ENCODE results near the gene CSRP1. TPM values are rescaled to one million over a fixed set of nuclear protein-coding genes. Genes with fewer than 3 reads are reported as not detected.

CSRP1 gene
- total and polyA plus RNA-seq, 2 donors (not counting 1 experiment from before 2014, with no cell fraction given), result 23.8 to 36.7 TPM

DNA sequence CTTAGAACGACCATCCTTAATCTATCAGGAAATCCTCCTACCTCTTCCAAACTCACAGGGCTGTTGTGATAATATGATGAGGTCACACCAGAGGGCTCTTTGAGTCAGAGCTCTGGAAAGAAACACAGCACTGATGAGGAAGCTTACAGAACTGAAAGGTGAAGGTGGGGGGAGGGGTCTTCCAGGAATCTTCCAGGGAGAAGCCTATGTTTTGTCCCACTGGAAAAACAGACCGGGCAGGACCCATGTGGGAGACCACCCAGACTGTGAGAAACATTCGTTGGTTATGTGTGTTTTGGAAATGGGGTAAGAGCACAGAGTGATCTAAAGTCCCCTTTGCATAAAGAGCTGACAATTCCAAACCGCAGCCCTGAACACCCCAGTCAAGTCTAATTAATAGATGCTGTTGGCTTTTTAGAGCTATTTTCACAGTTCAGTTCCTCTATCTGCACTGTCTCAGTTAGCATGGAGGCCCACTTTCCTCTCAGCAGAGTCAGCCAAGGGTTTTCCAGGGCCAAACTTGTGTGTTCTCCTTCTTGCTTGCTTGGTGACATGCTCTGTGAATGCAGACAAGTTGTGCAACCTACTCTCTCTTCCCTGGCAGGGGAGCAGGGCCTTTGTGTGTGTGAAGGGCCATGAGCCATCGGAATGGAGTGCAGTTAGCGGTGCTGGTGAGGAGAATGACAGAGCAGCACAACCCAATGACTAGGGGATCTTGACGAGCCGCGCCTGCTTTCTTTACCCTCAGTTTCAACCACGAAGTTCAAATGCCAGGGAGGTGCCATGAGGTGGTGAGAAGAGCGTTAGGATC, 50.2 kb downstream of the CSRP1 start:
- peaks cover 0 to 7% (median 0%) of the 10 kb centered on the region in 4 experiments for H3K27me3 ChIP-seq (replicated peaks in 1 of 4; ENCODE audit: control extremely low read depth in 1 of 4, control insufficient read depth in 3 of 4, insufficient read depth in 4 of 4, low read length in 3 of 4)
- Mint-ChIP-seq H3K4me3 (no peak overlapping the region), H3K27me3 (peaks cover 19% of the 10 kb centered on the region), H3K4me1 (no peaks in the 10 kb centered on the region), H3K27ac (no peak overlapping the region), H3K9me3 (ENCODE audit: insufficient read depth) (no peaks in the 10 kb centered on the region)
- no peaks in the 10 kb centered on the region for H3K36me3 ChIP-seq (replicated peaks in 1 of 2; ENCODE audit: control extremely low read depth in 1 of 2, control insufficient read depth in 1 of 2, extremely low read depth in 1 of 2, insufficient read depth in 2 of 2, low read length in 1 of 2)
- no peaks in the 10 kb centered on the region for H3K79me2 ChIP-seq (ENCODE audit: control insufficient read depth, insufficient read depth, low read length)
- TF ChIP-seq EZH2 (IDR thresholded peaks at IDR 0.05; ENCODE audit: borderline replicate concordance, insufficient read depth, low read depth, low read length, poor library complexity, severe bottlenecking), result no peak
- TF ChIP-seq, protein P1, sequence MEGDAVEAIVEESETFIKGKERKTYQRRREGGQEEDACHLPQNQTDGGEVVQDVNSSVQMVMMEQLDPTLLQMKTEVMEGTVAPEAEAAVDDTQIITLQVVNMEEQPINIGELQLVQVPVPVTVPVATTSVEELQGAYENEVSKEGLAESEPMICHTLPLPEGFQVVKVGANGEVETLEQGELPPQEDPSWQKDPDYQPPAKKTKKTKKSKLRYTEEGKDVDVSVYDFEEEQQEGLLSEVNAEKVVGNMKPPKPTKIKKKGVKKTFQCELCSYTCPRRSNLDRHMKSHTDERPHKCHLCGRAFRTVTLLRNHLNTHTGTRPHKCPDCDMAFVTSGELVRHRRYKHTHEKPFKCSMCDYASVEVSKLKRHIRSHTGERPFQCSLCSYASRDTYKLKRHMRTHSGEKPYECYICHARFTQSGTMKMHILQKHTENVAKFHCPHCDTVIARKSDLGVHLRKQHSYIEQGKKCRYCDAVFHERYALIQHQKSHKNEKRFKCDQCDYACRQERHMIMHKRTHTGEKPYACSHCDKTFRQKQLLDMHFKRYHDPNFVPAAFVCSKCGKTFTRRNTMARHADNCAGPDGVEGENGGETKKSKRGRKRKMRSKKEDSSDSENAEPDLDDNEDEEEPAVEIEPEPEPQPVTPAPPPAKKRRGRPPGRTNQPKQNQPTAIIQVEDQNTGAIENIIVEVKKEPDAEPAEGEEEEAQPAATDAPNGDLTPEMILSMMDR (IDR thresholded peaks at IDR 0.05), result no peak
- ChIA-PET POLR2A (no interaction called here), CTCF (interaction anchor here (0.6 to 1.4 kb wide), 4 partner anchors 9 to 1888 kb away, joined by 3 to 7 read pairs (median 4); no protein-coding TSS in a partner anchor)
- ATAC-seq (ENCODE audit: low read depth) (no peak), DNase-seq (no peak)
- no peaks in the 10 kb centered on the region for H4K20me1 ChIP-seq (ENCODE audit: control insufficient read depth, insufficient read depth, low read length, poor library complexity, severe bottlenecking)
- no peak overlapping the region for H3K4me3 ChIP-seq (ENCODE audit: control extremely low read depth in 1 of 5, extremely low read depth in 1 of 5, insufficient read depth in 1 of 5, low read depth in 2 of 5, low read length in 4 of 5)
- no peak overlapping the region for H3K9ac ChIP-seq (ENCODE audit: low read length)
- H3K27ac ChIP-seq (ENCODE audit: low read length in 2 of 2), result no peak overlapping the region
- H3K9me3 ChIP-seq (ENCODE audit: control extremely low read depth in 1 of 3, control insufficient read depth in 2 of 3, insufficient read depth in 1 of 3, low read length in 2 of 3), result peaks cover 0 to 5% (median 0%) of the 10 kb centered on the region in 3 donors
- intact Hi-C loops (cut with micrococcal nuclease), result no loop called here
- H3K4me1 ChIP-seq (ENCODE audit: control insufficient read depth in 2 of 2, insufficient read depth in 2 of 2, low read length in 2 of 2), result no peaks in the 10 kb centered on the region
- no peak overlapping the region for H3K4me2 ChIP-seq (replicated peaks; ENCODE audit: low read depth, low read length, poor library complexity, severe bottlenecking)
- WGBS (ENCODE audit: insufficient coverage), result 83% methylated on average over 1 of the region's 11 CpGs
- H2AFZ ChIP-seq (ENCODE audit: insufficient read depth, low read depth, low read length, poor library complexity, severe bottlenecking), result no peak overlapping the region

DNA sequence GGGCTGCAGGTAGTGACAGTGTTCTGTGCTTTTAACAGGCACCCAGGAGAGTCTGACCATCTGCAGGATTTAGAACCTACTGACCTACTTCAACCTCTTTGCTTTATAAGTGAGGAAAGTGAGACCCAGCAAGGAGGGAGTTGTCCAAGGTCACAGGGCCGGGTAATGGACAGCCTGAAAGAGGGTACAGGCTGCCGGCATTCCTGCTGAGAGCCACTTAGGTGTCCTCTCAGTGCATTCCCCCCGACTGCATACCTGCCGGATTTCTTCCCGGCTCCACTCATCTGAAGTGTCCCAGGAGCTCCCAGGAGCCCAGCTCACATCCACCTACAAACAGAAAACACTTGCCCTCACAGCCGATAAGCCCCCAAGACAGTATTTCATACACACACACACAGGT, 51.8 kb downstream of the CSRP1 start:
- H3K4me3 ChIP-seq (ENCODE audit: control extremely low read depth in 1 of 5, extremely low read depth in 1 of 5, insufficient read depth in 1 of 5, low read depth in 2 of 5, low read length in 4 of 5), result no peak overlapping the region
- no peaks in the 10 kb centered on the region for H3K36me3 ChIP-seq (replicated peaks in 1 of 2; ENCODE audit: control extremely low read depth in 1 of 2, control insufficient read depth in 1 of 2, extremely low read depth in 1 of 2, insufficient read depth in 2 of 2, low read length in 1 of 2)
- 94% methylated on average over 6 of the region's 6 CpGs for WGBS (ENCODE audit: insufficient coverage)
- no peaks in the 10 kb centered on the region for H3K79me2 ChIP-seq (ENCODE audit: control insufficient read depth, insufficient read depth, low read length)
- Mint-ChIP-seq H3K9me3 (ENCODE audit: insufficient read depth) (no peaks in the 10 kb centered on the region), H3K27me3 (peaks cover 21% of the 10 kb centered on the region), H3K27ac (no peak overlapping the region), H3K4me3 (no peak overlapping the region), H3K4me1 (no peaks in the 10 kb centered on the region)
- no peak overlapping the region for H3K4me2 ChIP-seq (replicated peaks; ENCODE audit: low read depth, low read length, poor library complexity, severe bottlenecking)
- peaks cover 0 to 5% (median 0%) of the 10 kb centered on the region in 3 donors for H3K9me3 ChIP-seq (ENCODE audit: control extremely low read depth in 1 of 3, control insufficient read depth in 2 of 3, insufficient read depth in 1 of 3, low read length in 2 of 3)
- intact Hi-C loops (cut with micrococcal nuclease), result no loop called here
- no peak overlapping the region for H2AFZ ChIP-seq (ENCODE audit: insufficient read depth, low read depth, low read length, poor library complexity, severe bottlenecking)
- TF ChIP-seq EZH2 (IDR thresholded peaks at IDR 0.05; ENCODE audit: borderline replicate concordance, insufficient read depth, low read depth, low read length, poor library complexity, severe bottlenecking), result no peak
- H3K27me3 ChIP-seq (replicated peaks in 1 of 4; ENCODE audit: control extremely low read depth in 1 of 4, control insufficient read depth in 3 of 4, insufficient read depth in 4 of 4, low read length in 3 of 4), result peaks cover 0 to 16% (median 0%) of the 10 kb centered on the region in 4 experiments
- H3K9ac ChIP-seq (ENCODE audit: low read length), result no peak overlapping the region
- ChIA-PET CTCF (interaction anchor here (1.3 kb wide), 1 partner anchor 8 kb away, joined by 7 read pairs; no protein-coding TSS in a partner anchor), POLR2A (no interaction called here)
- H3K27ac ChIP-seq (ENCODE audit: low read length in 2 of 2), result no peak overlapping the region
- peaks cover 2 to 9% of the 10 kb centered on the region in 2 donors for H3K4me1 ChIP-seq (ENCODE audit: control insufficient read depth in 2 of 2, insufficient read depth in 2 of 2, low read length in 2 of 2)
- no peak for DNase-seq
- ATAC-seq (ENCODE audit: low read depth), result no peak
- no peaks in the 10 kb centered on the region for H4K20me1 ChIP-seq (ENCODE audit: control insufficient read depth, insufficient read depth, low read length, poor library complexity, severe bottlenecking)
